Prostate gland (tissue), 2 donors: Measurements from ENCODE around the gene EHMT1.

ENCODE experiments used
- CTCF ChIP-seq, 4 experiments: fragments of 200-600 bp in 2 of 4; fragments of 450-650 bp in 2 of 4; sonication (generic) in 2 of 4; IDR thresholded peaks; 1 replicate in 3 of 4; 2 replicates in 1 of 4; pipeline ENCODE4 v1.5.1; 2016 to 2019; ENCODE audit warnings: antibody characterized with exemption in 4 of 4, mild to moderate bottlenecking in 2 of 4, moderate library complexity in 2 of 4
- POLR2A ChIP-seq: fragments of 450-650 bp; IDR thresholded peaks from one replicate; pipeline ENCODE4 v1.6.1; 2016; ENCODE audit warnings: antibody characterized with exemption, mild to moderate bottlenecking
- POLR2AphosphoS5 ChIP-seq: sonication (generic); formaldehyde crosslinking; IDR thresholded peaks from one replicate; pipeline ENCODE4 v1.6.1; 2017; ENCODE audit warnings: antibody characterized with exemption

DNA sequence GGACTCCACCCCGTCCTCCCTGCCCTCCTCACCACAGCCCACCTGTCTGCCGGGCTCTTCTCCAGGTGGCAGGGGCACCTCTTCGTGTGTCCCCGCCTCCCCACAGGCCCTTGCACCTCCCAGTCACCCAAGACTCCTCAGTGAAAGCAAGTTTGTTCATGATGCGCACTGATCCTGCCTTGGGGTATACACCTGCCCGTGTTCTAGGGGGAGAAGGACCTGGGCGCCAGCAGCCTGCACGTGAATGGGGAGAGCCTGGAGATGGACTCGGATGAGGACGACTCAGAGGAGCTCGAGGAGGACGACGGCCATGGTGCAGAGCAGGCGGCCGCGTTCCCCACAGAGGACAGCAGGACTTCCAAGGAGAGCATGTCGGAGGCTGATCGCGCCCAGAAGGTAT, 124.9 kb downstream of the EHMT1 start:
- TF ChIP-seq POLR2AphosphoS5: no peak
- no peak for TF ChIP-seq CTCF (IDR thresholded peaks at IDR 0.05)
- no peak for TF ChIP-seq POLR2A
